Daoy (cell line): ENCODE results near the gene GNG12. TPM values are rescaled to one million over a fixed set of nuclear protein-coding genes. Genes with fewer than 3 reads are reported as not detected.

Experiments
- DNase-seq: peaks from one replicate; pipeline ENCODE4 v3.0.0-alpha.2; 2015; ENCODE audit warnings: low read depth
- total RNA-seq: library from RNA; depleted of rRNA; stranded (reverse); fragments of >200 nt; shearing (Covaris generic); gene quantifications from 2 replicates; pipeline ENCODE4 v1.2.3, GENCODE V29; 2014

GNG12 gene
- total RNA-seq, 1 experiment from 2014 or later = 231 TPM

DNA sequence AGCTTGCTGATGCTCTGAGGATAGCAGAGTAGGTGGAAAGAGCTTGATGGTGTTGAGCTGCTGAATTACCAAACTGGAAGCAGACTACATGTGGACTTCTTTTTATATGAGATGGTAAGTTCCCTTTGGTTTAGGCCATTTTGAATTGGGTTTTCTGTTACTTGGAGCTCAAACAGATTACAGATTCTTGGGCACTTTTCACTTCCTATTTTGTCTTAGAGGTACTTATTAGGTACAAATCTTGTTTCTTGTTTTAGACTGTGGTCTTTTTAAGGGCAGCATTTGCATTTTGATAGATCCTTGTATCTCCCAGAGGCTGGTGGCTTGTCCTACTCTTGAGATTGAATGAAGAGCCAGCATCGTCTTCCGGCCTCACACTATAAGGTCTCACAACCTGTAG is 78.1 kb downstream of the GNG12 start:
- DNase-seq = no peak

DNA sequence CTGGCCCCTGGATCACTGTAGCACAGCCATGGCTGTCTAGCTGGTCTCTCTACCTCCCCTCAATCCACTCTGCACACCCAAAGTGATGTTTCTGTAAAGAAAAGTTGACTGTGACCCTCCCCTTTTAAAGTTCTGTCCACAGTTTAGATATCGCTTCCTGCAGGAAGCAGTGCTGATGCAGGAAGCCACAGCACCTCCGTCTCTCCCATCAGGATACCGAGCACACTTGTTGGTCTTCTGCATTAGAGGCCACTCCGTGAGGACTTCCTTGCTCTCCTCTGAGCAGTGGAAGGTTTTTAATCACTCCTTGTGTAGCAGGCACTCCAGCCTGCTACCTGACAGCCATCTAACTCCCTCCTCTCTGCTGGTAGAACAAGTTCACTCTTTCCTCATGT is 78.7 kb downstream of the GNG12 start:
- DNase-seq = no peak

DNA sequence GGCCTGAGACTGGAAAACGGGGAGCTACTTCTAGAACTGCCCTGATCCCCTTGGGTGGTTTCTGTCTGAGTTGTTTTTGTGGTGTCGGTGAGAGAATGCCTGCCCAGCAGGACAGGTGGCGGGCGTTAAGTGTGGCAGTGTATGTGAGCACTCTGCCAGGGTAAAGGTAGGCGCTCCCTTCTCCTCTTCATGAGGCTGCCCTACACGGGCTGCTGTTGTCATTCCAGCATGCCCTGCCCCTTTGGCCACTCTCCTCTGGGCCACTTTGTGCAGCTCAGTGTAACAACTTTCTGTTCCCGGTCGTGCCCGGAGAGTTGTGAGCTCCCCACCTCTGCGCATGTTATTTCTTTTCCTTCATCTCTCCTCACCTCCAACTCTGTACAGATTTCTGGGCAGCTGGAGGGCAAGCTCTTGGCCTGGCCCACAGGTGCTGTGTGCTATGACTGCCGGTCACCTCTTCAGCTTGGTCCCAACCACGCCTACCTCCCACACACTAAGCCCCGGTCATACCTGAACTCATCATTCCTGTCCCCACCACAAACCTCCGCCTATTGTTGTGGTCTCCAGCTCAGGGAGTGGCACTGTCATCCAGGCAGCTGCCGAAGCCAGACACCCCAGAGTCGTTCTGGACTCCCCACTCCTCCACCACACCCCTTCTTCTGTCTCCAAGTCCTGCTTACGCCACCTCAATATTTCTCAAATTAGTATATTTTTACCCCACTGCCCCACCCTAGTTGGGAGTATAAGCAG is 79.3 kb downstream of the GNG12 start:
- DNase-seq = peak; percentile 37

DNA sequence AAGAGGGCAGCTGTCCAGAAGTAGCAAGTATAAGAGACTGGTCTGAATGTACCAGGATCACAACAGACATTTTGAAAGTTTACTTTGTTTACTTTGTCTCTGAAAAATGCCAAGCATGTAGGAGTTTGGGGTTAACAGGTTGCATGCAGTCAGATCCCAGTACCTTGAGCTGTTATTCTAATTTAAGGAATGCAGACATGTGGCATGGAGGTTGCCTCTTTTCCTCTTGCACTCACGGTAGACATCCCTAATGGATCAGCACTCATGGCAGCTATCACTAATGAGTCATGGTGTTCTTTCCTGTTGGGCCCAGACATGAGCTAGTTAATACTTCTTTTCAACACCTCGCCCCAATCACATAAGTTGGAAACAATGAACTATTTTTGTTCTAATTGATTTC is 81.0 kb downstream of the GNG12 start:
- DNase-seq = peak; percentile 70

DNA sequence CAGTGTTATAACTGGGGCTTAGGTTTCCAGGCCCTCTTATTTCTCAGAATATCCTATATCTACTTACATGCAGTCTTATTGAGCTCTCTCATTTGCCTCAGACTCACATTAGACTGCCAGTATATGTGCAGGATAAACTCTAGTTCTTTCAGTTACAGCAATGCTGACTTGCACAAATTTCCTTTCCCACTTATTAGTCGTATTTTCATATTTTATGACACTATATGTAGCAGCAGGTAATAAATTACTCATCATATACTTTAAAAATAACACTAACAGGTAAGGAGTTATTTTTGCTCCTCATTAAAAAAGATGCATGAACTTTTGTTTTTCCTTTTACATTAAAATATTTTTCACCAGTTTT is 82.6 kb downstream of the GNG12 start:
- no peak for DNase-seq

DNA sequence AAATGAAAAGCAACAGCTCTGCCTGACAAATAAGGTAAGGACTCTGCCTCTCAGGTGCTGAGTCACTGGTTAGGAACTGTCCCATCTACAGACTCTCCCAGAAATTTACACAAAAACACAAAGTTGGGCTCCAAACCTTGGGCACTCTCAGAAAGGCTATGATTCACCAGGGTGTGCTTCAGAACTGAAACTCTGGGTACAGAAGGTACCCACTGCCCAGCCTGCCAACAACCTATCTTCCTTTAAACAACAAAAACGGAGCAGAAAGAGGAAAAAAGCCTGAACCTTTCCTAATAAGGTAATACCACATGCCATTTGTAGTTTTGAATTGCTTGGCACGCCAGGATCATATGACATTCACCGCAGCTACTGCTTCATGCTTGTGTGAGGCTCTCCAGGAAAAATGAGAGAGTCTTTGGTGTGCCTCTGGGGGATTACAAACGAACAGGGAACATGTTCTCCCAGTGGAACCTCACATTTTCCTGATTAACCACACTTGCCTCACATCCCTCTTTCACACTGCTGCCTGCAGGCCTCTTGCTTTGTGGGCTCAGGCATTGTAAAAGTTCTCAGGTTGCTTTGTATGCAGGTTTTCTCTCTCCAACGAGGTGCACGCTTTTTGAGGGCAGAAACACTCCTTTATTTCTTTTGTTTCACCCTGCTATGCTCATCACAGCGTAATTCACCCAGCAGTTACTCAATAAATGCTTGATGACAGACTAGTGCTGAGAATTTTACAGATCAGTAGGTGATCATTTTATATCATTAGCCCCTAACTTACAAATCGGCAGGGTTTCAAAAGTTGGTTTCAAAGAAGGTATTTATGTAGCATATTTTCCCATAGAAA is 83.2 kb downstream of the GNG12 start:
- DNase-seq = peak; percentile 88

DNA sequence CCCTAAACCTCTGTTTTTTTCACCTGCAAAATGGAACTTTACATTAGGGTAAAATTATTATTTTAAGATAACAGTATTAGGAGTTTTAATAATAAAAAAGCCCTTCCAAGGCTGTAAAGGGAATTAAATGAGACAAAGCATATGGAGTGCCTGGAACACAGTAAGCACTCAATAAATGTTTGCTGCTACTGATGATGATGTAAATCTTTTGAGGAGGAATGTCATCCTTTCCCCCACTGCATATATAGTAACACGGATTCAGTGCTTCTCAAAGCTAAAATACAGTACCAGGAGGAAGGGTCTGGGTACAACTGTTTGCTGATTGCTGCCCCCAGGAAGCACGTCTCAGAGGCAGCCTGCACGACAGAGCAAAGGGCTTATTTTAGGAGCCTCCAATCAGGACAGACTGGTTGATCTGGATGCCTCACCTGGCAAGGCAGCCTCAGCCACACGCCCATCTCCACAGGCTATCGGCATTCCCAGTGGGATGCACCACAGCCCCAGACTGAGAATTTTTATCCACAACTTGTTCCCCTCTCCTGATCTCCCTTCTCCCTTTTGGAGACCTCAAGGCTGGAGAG is 83.9 kb downstream of the GNG12 start:
- DNase-seq = no peak

DNA sequence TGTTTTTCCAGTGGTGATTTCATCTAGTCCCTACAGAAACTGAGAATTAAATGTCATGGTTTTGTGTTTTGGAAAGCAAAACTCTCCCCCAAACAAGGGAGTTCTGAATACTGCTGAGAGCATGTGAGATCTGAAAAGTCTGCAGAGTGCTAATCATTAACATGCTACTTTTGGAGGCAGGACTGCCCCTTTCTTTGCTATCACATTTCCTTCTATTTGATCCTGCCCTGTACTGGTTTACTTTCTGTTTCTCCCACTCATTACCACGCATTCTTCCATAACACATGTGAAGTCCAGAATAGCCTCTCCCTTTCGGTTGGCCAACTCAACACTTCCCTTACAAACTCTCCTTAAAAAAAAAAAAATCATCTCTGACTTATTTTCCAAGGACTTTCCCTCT is 84.6 kb downstream of the GNG12 start:
- peak; percentile 75 for DNase-seq

DNA sequence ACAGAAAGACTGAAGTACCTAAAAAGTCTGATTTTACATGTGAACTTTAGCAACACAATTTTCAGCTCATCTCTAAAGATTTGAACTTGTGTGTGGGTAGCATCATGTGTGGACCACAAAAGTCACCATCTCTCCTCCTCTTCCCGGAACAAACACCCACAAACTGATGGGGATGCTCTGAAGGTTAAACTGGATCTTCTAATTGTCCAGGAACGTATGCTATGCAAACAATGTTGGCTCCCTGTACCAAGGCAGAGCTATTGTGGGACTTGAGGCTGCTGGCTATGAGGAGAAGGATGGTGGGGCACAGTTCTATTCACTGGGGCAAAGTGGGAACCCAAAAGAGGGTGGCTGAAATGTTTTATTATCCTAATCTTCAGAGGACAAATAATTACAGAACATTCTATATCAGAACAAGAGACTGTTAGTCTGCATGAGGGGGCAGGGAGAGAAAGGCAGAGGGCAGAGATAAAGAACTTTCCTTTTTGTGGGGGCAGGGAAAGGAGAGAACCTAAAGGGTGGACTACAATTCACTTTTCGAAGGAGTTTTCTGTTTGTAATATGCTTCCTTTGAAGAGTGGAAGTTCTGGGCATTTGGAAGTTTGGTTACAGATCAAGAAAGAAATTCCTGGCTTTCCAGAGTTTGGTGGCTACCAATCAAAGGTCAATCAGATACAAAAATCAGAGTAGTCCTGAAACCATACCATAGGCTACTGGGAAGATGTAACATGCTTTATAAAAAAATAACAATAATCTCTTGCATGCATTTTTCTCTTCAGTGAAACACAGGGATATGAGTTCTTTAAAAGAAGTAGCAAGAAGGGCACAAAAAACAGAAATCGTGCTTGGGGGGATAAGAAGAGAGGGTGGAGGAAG is 85.4 kb downstream of the GNG12 start:
- DNase-seq = peak; percentile 28

DNA sequence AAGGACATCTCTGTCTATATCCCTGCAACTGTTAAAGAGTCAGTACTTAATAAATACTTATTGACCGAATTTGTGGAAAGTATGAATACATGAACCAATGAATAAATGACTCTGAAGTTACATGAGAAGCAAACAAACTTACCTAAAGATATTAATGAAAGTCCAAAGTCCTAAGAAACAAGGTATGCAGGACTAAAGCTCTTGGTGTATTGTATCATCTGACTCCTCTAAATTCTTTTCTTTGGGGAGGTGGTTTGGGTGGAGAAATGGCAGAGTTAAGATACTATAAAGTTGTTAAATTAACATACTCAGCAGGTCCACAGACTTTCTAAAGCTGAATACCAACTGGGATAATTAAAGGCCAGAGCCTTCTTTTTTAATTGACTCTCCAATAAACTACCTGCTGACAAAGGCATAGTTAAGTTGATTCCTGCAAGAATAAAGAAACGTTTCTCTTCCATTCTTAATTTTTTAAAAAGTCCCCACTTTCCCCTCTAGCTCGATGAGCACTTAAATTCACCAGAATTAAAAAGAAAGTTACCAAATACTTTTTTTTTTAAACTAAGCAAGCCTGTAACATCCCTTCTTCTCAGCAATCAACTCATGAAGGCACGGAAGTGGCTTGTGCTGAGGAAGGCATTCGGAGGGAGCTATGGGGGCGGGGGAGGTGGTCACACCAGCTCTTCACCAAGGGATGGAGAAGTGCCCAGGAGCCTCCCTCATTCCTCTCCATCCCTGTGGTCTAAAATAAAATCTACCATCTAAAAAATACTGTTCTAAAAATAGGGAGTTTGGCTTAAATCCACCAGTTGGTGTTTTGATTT is 87.2 kb downstream of the GNG12 start:
- DNase-seq = no peak

DNA sequence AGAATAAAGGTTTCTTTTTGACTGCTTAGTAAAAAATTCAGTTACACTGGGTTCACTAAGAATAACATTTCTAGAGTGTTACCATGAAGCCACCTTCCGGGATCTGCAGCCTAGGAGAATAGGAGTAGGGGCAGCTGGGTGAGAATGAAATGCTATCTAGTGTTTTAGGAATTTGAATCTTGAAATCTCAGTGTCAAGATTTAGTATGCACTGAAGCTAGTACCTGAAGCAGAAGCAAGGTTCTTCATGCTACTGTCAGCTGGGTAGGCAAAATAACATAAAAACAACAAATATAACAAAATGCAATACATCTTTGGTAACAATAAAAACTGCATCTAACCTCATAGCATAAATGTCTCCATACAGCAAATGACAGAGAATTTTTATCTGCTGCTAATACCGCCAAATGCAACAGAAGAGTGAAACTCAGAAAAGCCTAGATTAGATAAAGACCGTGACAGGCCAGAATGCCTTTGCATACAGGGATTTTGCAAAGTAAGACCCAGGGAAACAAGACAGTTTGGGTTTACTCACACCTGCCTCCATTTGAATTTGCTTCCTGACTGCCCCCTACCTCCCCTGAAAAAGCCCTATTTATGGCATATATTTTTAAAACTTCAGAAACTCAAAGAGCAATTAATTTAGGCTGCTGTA is 90.1 kb downstream of the GNG12 start:
- no peak for DNase-seq

DNA sequence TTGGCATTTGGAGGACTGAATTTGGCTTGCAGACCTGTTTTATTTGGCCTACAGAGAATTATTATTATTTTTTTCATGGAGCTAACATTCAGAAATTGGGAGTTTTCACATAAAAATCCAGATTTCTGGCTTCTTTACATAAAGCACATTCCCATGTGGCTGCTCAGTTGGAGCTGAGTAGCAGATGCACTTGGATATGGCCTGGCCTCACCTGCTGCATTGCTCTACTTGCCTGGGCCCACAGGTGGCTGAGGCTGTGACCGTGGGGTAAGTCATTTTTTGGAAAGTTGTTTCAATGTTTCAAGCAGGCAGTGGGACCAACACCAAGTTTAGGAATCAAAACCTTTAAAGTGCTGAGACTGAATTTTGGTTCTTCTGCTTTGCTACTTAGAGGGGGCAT is 91.5 kb downstream of the GNG12 start:
- DNase-seq = no peak

DNA sequence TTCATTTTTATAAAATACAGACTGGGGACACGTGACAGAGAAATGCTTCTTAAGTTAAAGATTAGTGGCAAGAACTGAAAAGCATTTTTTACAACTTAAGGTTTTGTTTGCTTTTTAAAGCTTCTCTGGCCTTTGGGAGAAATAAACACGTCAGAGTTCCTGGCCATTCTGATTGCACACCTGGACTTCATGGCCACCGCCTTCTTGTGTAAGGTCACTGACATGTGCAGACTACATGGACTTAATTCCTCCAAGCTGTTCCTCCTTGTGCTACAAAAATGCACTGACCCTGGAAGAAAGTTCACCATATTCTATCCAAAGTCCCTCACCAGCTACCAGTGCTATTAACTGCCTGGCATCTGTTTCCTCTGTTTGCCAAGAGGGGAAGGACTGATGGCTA is 92.1 kb downstream of the GNG12 start:
- no peak for DNase-seq

DNA sequence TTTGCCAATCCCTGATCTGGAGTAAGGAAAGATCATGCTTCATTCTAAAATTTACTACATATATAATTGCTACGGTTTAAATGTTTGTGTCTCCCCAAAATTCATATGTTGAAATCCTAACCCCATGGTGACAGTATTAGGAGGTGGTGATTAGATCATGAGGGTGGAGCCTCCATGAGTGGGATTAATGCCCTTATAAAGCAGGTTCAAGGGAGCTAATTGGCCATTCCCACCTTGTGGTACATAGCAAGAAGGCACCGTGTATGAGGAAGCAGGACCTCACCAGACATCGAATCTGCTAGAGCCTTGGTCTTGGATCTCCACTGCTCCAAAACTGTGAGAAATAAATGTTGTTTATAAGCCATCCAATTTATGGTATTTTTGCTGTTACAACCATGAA is 92.7 kb downstream of the GNG12 start:
- no peak for DNase-seq

DNA sequence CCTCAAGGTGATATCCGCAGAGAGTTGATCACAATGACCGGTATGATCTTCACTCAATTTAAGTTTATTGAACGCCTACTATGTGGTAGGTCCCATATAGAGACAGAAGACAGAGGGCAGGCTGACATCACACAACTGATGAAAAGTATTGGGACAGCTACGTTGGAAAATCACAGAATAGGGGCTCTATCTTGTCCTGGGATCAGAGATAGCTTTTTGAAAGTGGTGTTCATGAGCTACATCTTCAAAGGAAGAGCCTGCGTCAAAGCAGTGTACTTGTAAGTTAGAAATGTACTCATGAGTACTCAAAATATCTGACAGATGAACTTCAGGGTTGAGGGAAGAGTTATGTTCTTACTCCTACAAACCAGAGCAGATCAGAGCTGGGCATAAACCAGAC is 93.9 kb downstream of the GNG12 start:
- no peak for DNase-seq

DNA sequence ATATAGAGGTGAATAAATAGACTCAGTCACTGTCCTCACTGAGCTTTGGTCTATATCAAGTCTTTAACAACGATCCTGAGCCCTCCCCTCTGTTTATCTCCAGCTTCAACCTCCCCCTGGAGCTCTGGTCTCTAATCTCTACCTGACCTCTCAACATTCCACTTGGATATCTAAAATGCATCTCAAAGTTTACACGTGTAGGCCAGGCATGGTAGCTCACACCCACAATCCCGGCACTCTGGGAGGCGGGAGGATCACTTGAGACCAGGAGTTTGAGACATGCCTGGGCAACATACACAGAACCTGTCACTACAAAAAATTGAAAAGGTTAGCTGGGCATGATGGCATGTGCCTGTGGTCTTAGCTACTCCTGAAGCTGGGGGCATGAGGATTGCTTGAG is 94.9 kb downstream of the GNG12 start:
- DNase-seq = no peak

DNA sequence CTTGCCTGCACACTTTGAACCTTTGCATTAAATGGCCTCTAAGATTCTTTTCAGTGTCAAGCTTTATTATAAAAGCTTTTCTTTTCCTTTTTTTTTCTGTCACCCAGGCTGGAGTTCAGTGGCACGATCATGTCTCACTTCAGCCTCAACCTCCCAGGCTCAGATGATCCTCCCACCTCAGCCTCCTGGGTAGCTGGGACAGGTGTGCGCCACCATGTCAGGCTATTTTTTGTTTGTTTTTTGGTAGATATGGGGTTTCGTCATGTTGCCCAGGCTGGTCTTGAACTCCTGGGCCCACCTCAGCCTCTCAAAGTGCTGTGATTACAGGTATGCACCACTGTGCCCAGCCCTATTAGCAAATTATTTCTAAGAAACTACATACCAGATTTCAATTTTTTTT is 95.4 kb downstream of the GNG12 start:
- no peak for DNase-seq

DNA sequence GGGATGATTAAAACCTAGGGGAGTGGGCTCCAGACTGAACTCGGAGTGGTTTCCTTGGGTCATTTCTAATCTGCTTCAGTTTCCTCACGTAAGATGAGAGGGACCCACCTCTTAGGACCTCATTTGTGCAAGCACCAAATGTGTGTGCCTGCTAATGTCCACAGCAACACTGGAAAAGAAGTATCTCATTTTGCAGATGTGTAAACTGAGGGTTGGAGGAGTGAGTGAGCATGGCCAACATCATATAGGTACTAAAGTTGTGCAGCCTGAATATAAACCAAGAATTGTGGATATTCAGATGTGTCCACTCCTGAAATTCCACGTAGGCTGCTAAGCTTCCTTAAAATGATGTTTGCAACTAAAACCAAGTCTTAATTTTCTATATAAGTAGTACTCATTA is 96.5 kb downstream of the GNG12 start:
- no peak for DNase-seq

DNA sequence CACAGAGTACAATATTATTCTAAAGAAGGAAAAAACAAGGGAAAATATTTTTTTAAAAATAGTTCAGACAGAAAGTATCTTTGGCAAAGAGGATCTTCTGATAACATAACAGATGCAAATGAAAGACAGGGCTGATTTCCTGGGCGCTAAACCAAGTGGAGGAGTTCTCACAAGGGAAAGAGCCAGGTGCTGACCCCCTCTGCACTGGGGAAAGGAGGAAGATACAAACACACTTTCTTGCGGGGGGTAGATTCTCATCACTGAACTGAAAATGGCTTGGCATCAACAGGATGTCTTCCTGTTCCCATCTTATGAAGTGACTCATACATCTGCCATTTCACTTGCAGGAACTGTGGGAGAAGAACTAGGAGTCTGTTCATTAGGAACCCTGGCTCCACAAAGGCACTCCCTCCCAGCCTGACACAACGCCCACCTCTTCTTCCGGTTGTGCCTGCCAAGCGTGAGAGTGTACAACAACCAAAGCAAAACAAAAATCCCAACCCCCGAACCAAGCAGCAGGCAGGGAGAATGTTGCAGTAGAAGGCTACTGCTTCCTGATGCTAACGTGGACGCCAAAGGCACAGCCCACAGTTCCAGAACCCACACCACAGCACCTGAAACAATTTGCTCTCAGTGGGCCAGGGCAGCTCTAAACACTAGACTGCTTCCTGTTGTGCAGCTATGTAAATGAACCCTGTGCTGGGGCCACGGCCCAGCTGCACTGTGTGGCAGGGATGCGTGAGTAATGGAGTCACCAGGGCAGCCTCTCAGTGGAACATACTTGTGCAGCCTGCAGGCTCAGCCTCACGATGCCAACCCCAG is 97.2 kb downstream of the GNG12 start:
- DNase-seq = peak; percentile 87

DNA sequence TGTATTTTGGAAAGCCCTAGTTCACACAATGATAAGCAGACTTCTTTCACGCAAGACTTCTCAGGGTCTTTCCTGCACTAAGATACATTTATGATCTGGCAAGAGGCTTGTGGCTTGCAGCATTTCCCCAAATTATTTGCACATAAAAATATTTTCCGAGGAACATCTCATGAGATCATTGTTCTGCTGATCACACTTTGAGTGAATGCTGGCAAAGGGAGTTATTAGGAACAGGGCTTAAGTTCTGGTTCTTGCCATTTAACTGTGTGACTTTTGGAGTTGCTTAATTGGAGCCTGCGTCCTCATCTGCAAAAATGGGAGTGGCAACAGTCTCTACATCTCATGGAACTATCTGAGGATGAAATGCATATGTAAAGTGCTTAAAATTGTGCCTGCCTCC is 98.1 kb downstream of the GNG12 start:
- no peak for DNase-seq
